Stimulated activated CD8-positive, alpha-beta memory T cell treated with anti-CD3 and anti-CD28 coated beads, Interleukin-4, amount 100 ng/mL, for 24 hours (primary cell): Measurements from ENCODE around the gene SEL1L.
"Not testable (repeated sequence)": the region's sequence is repeated elsewhere in the genome, so short reads cannot be mapped to it uniquely, and the experiment has no call there.

Experiments
- DNase-seq: peaks from one replicate; pipeline ENCODE4 v3.0.0-alpha.2; 2020; ENCODE audit warnings: low read depth

Gene SEL1L

GRCh38 chr14:81525129-81525528 lies 8.5 kb downstream of the SEL1L start:
- no peak for DNase-seq

- DNase-seq: no peak
Measured at GRCh38 chr14:81523616-81524015, 10.0 kb downstream of the SEL1L start.

GRCh38 chr14:81523016-81523415 lies 10.6 kb downstream of the SEL1L start:
- no peak for DNase-seq

GRCh38 chr14:81521356-81521755 lies 12.3 kb downstream of the SEL1L start:
- no peak for DNase-seq

- no peak for DNase-seq
Measured at GRCh38 chr14:81519200-81520011, 14.2 kb downstream of the SEL1L start.

- no peak for DNase-seq
Measured at GRCh38 chr14:81517798-81518398, 15.8 kb downstream of the SEL1L start.

GRCh38 chr14:81516986-81517797 lies 16.5 kb downstream of the SEL1L start:
- DNase-seq: no peak

- not testable (repeated sequence) for DNase-seq
Measured at GRCh38 chr14:81515927-81516326, 17.7 kb downstream of the SEL1L start.

GRCh38 chr14:81512826-81513225 lies 20.8 kb downstream of the SEL1L start:
- DNase-seq: not testable (repeated sequence)

- DNase-seq: no peak
Measured at GRCh38 chr14:81511111-81511904, 22.3 kb downstream of the SEL1L start.

- DNase-seq: no peak
Measured at GRCh38 chr14:81509838-81510452, 23.7 kb downstream of the SEL1L start.

GRCh38 chr14:81509321-81509720 lies 24.3 kb downstream of the SEL1L start:
- no peak for DNase-seq

- DNase-seq: no peak
Measured at GRCh38 chr14:81506487-81506886, 27.2 kb downstream of the SEL1L start.

GRCh38 chr14:81504864-81505263 lies 28.8 kb downstream of the SEL1L start:
- no peak for DNase-seq

GRCh38 chr14:81485781-81486180 lies 47.9 kb downstream of the SEL1L start:
- no peak for DNase-seq

GRCh38 chr14:81485372-81485771 lies 48.3 kb downstream of the SEL1L start:
- DNase-seq: no peak

GRCh38 chr14:81484120-81484519 lies 49.5 kb downstream of the SEL1L start:
- DNase-seq: no peak

- DNase-seq: no peak
Measured at GRCh38 chr14:81480741-81481140, 52.9 kb downstream of the SEL1L start.

GRCh38 chr14:81478446-81478845 lies 55.2 kb downstream of the SEL1L start:
- no peak for DNase-seq

- DNase-seq: no peak
Measured at GRCh38 chr14:81476816-81477215, 56.8 kb downstream of the SEL1L start.

GRCh38 chr14:81474685-81475324 lies 58.8 kb downstream of the SEL1L start:
- DNase-seq: no peak
